ENCODE measurements around the gene NOL12. TPM values are rescaled to one million over a fixed set of nuclear protein-coding genes. Genes with fewer than 3 reads are reported as not detected.
"Not testable (repeated sequence)": the region's sequence is repeated elsewhere in the genome, so short reads cannot be mapped to it uniquely, and the experiment has no call there.

Gene NOL12
- 10 to 100 TPM; 12.0 to 13.8 TPM for total RNA-seq
- long read RNA-seq, donor 1, partial matches to known transcripts, result 0 of 4 reads
- long read RNA-seq, donor 1, other reads (novel, unspliced or antisense), result 0 of 4 reads
- long read RNA-seq, donor 2, transcript NOL12-201 (6 exons, 2,854 nt), result major isoform, 29 of 45 reads
- long read RNA-seq, donor 2, transcript NOL12-202 (7 exons, 945 nt), result minor isoform, 6 of 45 reads
- long read RNA-seq, donor 2, partial matches to known transcripts, result 1 of 45 reads
- long read RNA-seq, donor 2, other reads (novel, unspliced or antisense), result 9 of 45 reads

GRCh38 chr22:37686002-37686982, at the start of gene NOL12:
NOL12 (plus strand) TSS chr22:37686343; CDS start chr22:37686393, 50 bp downstream.
- peak; percentile 94 for DNase-seq (ENCODE audit: low spot score)
- intact Hi-C loops (cut with DNase I), result no loop called here

- no peak for DNase-seq (ENCODE audit: low spot score)
- intact Hi-C loops (cut with DNase I), result loop anchor here in 1 of 2 donors (5.0 kb wide), 1 partner anchor 165 kb away; no protein-coding TSS in a partner anchor
Observed at GRCh38 chr22:37636949-37637273, 49.2 kb upstream of the NOL12 start.

GRCh38 chr22:37638391-37639069, 47.6 kb upstream of the NOL12 start:
- intact Hi-C loops (cut with DNase I), result loop anchor here in 1 of 2 donors (5.0 kb wide), 1 partner anchor 164 kb away; no protein-coding TSS in a partner anchor
- no peak for DNase-seq (ENCODE audit: low spot score)

GRCh38 chr22:37639070-37639760, 46.9 kb upstream of the NOL12 start, which contains the start of gene SH3BP1:
SH3BP1 (plus strand) TSS chr22:37639669; CDS start chr22:37639788, 119 bp downstream.
- intact Hi-C loops (cut with DNase I), result loop anchor here in 1 of 2 donors (5.0 kb wide), 1 partner anchor 163 kb away; no protein-coding TSS in a partner anchor
- DNase-seq (ENCODE audit: low spot score), result no peak

GRCh38 chr22:37639771-37640590, 46.2 kb upstream of the NOL12 start:
- intact Hi-C loops (cut with DNase I), result loop anchor here in 1 of 2 donors (5.0 kb wide), 2 partner anchors 42 to 162 kb away; no protein-coding TSS in a partner anchor
- no peak for DNase-seq (ENCODE audit: low spot score)

- DNase-seq (ENCODE audit: low spot score), result no peak
- intact Hi-C loops (cut with DNase I), result loop anchor here in 1 of 2 donors (5.0 kb wide), 1 partner anchor 41 kb away; no protein-coding TSS in a partner anchor
Observed at GRCh38 chr22:37640591-37641560, 45.3 kb upstream of the NOL12 start.

GRCh38 chr22:37641561-37641949, 44.6 kb upstream of the NOL12 start:
- DNase-seq (ENCODE audit: low spot score), result no peak
- intact Hi-C loops (cut with DNase I), result loop anchor here in 1 of 2 donors (5.0 kb wide), 1 partner anchor 41 kb away; no protein-coding TSS in a partner anchor

GRCh38 chr22:37643225-37643847, 42.8 kb upstream of the NOL12 start:
- intact Hi-C loops (cut with DNase I), result loop anchor here in 1 of 2 donors (5.0 kb wide), 1 partner anchor 39 kb away; no protein-coding TSS in a partner anchor
- DNase-seq (ENCODE audit: low spot score), result peak; percentile 96

- DNase-seq (ENCODE audit: low spot score), result no peak
- intact Hi-C loops (cut with DNase I), result no loop called here
Observed at GRCh38 chr22:37647317-37647716, 38.8 kb upstream of the NOL12 start.

- intact Hi-C loops (cut with DNase I), result no loop called here
- no peak for DNase-seq (ENCODE audit: low spot score)
Observed at GRCh38 chr22:37647928-37648327, 38.2 kb upstream of the NOL12 start.

- DNase-seq (ENCODE audit: low spot score), result no peak
- intact Hi-C loops (cut with DNase I), result loop anchor here in 1 of 2 donors (10.0 kb wide), 1 partner anchor 214 kb away; no protein-coding TSS in a partner anchor
Observed at GRCh38 chr22:37650463-37651136, 35.5 kb upstream of the NOL12 start.

- intact Hi-C loops (cut with DNase I), result loop anchor here in 1 of 2 donors (10.0 kb wide), 1 partner anchor 210 kb away; no protein-coding TSS in a partner anchor
- no peak for DNase-seq (ENCODE audit: low spot score)
Observed at GRCh38 chr22:37654563-37655251, 31.4 kb upstream of the NOL12 start.

- intact Hi-C loops (cut with DNase I), result loop anchor here in 1 of 2 donors (10.0 kb wide), 1 partner anchor 210 kb away; no protein-coding TSS in a partner anchor
- no peak for DNase-seq (ENCODE audit: low spot score)
Observed at GRCh38 chr22:37655252-37655563, 30.9 kb upstream of the NOL12 start.

- DNase-seq (ENCODE audit: low spot score), result not testable (repeated sequence)
- intact Hi-C loops (cut with DNase I), result loop anchor here in 1 of 2 donors (10.0 kb wide), 1 partner anchor 208 kb away; no protein-coding TSS in a partner anchor
Observed at GRCh38 chr22:37656583-37656982, 29.6 kb upstream of the NOL12 start.

Measured in posterior vena cava (tissue), 2 donors.